ENCODE results near the gene WDR49. TPM values are rescaled to one million over a fixed set of nuclear protein-coding genes. Genes with fewer than 3 reads are reported as not detected.

Gene WDR49
- total RNA-seq (0.79 TPM), polyA plus RNA-seq (not detected)

DNA sequence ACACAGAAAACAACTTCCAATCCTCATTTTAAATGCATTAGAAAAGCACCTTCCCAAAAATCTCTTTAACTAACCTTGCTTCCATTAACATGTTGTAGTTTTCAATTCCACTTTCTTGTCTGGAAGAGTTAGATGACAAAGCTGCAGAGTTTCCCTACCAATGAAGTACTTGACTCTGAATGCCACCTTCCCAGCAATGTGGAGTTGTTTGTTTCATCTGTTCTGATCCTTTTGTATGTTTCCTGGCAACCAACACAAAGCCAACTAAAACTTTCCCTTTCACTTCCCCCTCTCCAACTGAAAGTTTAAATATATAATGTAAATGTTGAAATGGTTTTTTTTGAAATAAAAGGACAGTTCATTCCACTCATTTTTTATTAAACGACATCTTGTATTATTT is at the start of gene WDR49:
WDR49 (minus strand) TSS at position 183 of the 400 bp plus-strand sequence. CDS start 517 bp downstream, outside the sequence.
- peaks cover 0 to 2% of the 10 kb centered on the region in 2 experiments for H3K9me3 ChIP-seq (ENCODE audit: control insufficient read depth in 2 of 2, low read length in 2 of 2)
- H3K27me3 ChIP-seq (ENCODE audit: control insufficient read depth, insufficient read depth, low read length), result no peaks in the 10 kb centered on the region
- Mint-ChIP-seq H3K9me3 (peaks cover 0 to 4% (median 0%) of the 10 kb centered on the region in 7 donors), H3K27ac (no peak within 1 kb of the TSS), H3K36me3 (no peaks in the 10 kb centered on the region), H3K27me3 (peaks cover 13% of the 10 kb centered on the region), H3K4me1 (peaks cover 0 to 8% (median 5%) of the 10 kb centered on the region in 4 donors), H3K4me3 (no peak within 1 kb of the TSS)
- no peak within 1 kb of the TSS for H3K4me3 ChIP-seq (ENCODE audit: low read depth, low read length)
- H3K4me1 ChIP-seq (ENCODE audit: control insufficient read depth, insufficient read depth, low read length, poor library complexity, severe bottlenecking), result no peaks in the 10 kb centered on the region
- H3K27ac ChIP-seq (ENCODE audit: insufficient read depth, low read length, poor library complexity, severe bottlenecking), result no peak within 1 kb of the TSS
- DNase-seq (no peak), ATAC-seq (ENCODE audit: low read depth in 2 of 2) (no peak)
- H3K36me3 ChIP-seq (ENCODE audit: control insufficient read depth, insufficient read depth, low read length), result no peaks in the 10 kb centered on the region

DNA sequence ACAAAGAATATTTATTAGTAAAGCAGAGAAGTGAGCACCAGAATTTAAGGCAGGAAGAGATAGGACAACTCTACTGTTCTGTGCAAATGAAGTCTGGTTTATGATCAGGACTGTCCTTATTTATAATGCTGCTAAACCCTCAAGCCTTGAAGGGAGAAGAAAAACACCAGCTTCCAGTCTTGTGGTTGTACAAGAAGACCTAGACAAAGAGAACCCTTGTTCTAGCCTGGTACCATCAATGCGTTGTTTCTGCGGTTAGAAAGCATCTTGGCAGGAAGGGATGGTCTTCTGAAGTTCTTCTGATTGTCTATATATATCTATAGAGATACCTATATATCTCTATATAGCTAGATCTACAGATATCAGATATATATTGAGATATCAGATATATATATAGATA is 47.2 kb upstream of the WDR49 start:
- no peak for ATAC-seq (ENCODE audit: low read depth in 2 of 2)
- peak overlapping the region in 2 of 3 donors; percentile 11 to 33 for H3K27ac Mint-ChIP-seq

GRCh38 chr3:167700046-167700445 is 46.3 kb upstream of the WDR49 start:
- no peak overlapping the region for H3K27ac ChIP-seq (ENCODE audit: insufficient read depth, low read length, poor library complexity, severe bottlenecking)
- H3K4me3 ChIP-seq (ENCODE audit: low read depth, low read length), result no peak overlapping the region
- DNase-seq (no peak), ATAC-seq (ENCODE audit: low read depth in 2 of 2) (no peak)
- H3K4me1 ChIP-seq (ENCODE audit: control insufficient read depth, insufficient read depth, low read length, poor library complexity, severe bottlenecking), result no peaks in the 10 kb centered on the region
- Mint-ChIP-seq H3K9me3 (no peaks in the 10 kb centered on the region), H3K27ac (peak overlapping the region in 2 of 3 donors; percentile 11 to 14), H3K4me1 (peaks cover 10 to 38% (median 30%) of the 10 kb centered on the region in 4 donors), H3K27me3 (no peaks in the 10 kb centered on the region), H3K36me3 (peaks cover 31% of the 10 kb centered on the region), H3K4me3 (no peak overlapping the region)
- H3K9me3 ChIP-seq (ENCODE audit: control insufficient read depth in 2 of 2, low read length in 2 of 2), result no peaks in the 10 kb centered on the region
- peaks cover 48% of the 10 kb centered on the region for H3K36me3 ChIP-seq (ENCODE audit: control insufficient read depth, insufficient read depth, low read length)
- no peaks in the 10 kb centered on the region for H3K27me3 ChIP-seq (ENCODE audit: control insufficient read depth, insufficient read depth, low read length)

More for the DNA sequence above, 47.2 kb upstream of the WDR49 start:
- Mint-ChIP-seq H3K4me3 (no peak overlapping the region), H3K27me3 (no peaks in the 10 kb centered on the region), H3K36me3 (peaks cover 26% of the 10 kb centered on the region), H3K4me1 (peaks cover 12 to 42% (median 34%) of the 10 kb centered on the region in 4 donors), H3K9me3 (no peaks in the 10 kb centered on the region)
- no peak overlapping the region for H3K4me3 ChIP-seq (ENCODE audit: low read depth, low read length)
- peaks cover 39% of the 10 kb centered on the region for H3K36me3 ChIP-seq (ENCODE audit: control insufficient read depth, insufficient read depth, low read length)
- no peak overlapping the region for H3K27ac ChIP-seq (ENCODE audit: insufficient read depth, low read length, poor library complexity, severe bottlenecking)
- no peaks in the 10 kb centered on the region for H3K4me1 ChIP-seq (ENCODE audit: control insufficient read depth, insufficient read depth, low read length, poor library complexity, severe bottlenecking)
- no peaks in the 10 kb centered on the region for H3K27me3 ChIP-seq (ENCODE audit: control insufficient read depth, insufficient read depth, low read length)
- DNase-seq, result no peak
- H3K9me3 ChIP-seq (ENCODE audit: control insufficient read depth in 2 of 2, low read length in 2 of 2), result no peaks in the 10 kb centered on the region

- Mint-ChIP-seq H3K4me1 (peaks cover 21 to 56% (median 53%) of the 10 kb centered on the region in 4 donors), H3K36me3 (peaks cover 29% of the 10 kb centered on the region), H3K4me3 (no peak overlapping the region), H3K27ac (peak overlapping the region; percentile 65 to 76 (median 76)), H3K27me3 (no peaks in the 10 kb centered on the region), H3K9me3 (no peaks in the 10 kb centered on the region)
- DNase-seq (no peak), ATAC-seq (ENCODE audit: low read depth in 2 of 2) (no peak)
- Histone ChIP-seq H3K36me3 (ENCODE audit: control insufficient read depth, insufficient read depth, low read length) (peaks cover 51% of the 10 kb centered on the region), H3K27ac (ENCODE audit: insufficient read depth, low read length, poor library complexity, severe bottlenecking) (no peak overlapping the region), H3K4me3 (ENCODE audit: low read depth, low read length) (no peak overlapping the region), H3K9me3 (ENCODE audit: control insufficient read depth in 2 of 2, low read length in 2 of 2) (no peaks in the 10 kb centered on the region), H3K4me1 (ENCODE audit: control insufficient read depth, insufficient read depth, low read length, poor library complexity, severe bottlenecking) (peaks cover 13% of the 10 kb centered on the region), H3K27me3 (ENCODE audit: control insufficient read depth, insufficient read depth, low read length) (no peaks in the 10 kb centered on the region)
These were observed 40.4 kb upstream of the WDR49 start for GRCh38 chr3:167694121-167694520.

GRCh38 chr3:167691366-167691765 is 37.6 kb upstream of the WDR49 start:
- H3K4me3 Mint-ChIP-seq, result peak overlapping the region in 3 of 4 donors; percentile 1 to 14 (median 6)
- Histone ChIP-seq H3K27me3 (ENCODE audit: control insufficient read depth, insufficient read depth, low read length) (no peaks in the 10 kb centered on the region), H3K36me3 (ENCODE audit: control insufficient read depth, insufficient read depth, low read length) (peaks cover 53% of the 10 kb centered on the region), H3K4me1 (ENCODE audit: control insufficient read depth, insufficient read depth, low read length, poor library complexity, severe bottlenecking) (peaks cover 13% of the 10 kb centered on the region), H3K9me3 (ENCODE audit: control insufficient read depth in 2 of 2, low read length in 2 of 2) (no peaks in the 10 kb centered on the region), H3K4me3 (ENCODE audit: low read depth, low read length) (peak overlapping the region; percentile 5), H3K27ac (ENCODE audit: insufficient read depth, low read length, poor library complexity, severe bottlenecking) (peak overlapping the region; percentile 56)
- DNase-seq, result peak in 2 of 3 donors; percentile 42 to 88
- peaks cover 21 to 52% (median 41%) of the 10 kb centered on the region in 4 donors for H3K4me1 Mint-ChIP-seq
- H3K9me3 Mint-ChIP-seq, result no peaks in the 10 kb centered on the region
- peak; percentile 91 to 95 for ATAC-seq (ENCODE audit: low read depth in 2 of 2)
- H3K36me3 Mint-ChIP-seq, result peaks cover 20% of the 10 kb centered on the region
- peak overlapping the region in 2 of 3 donors; percentile 76 to 87 for H3K27ac Mint-ChIP-seq
- H3K27me3 Mint-ChIP-seq, result no peaks in the 10 kb centered on the region

- no peaks in the 10 kb centered on the region for H3K4me1 ChIP-seq (ENCODE audit: control insufficient read depth, insufficient read depth, low read length, poor library complexity, severe bottlenecking)
- H3K4me3 ChIP-seq (ENCODE audit: low read depth, low read length), result no peak overlapping the region
- DNase-seq (peak; percentile 35 to 72 (median 61)), ATAC-seq (ENCODE audit: low read depth in 2 of 2) (peak; percentile 67 to 73)
- H3K36me3 ChIP-seq (ENCODE audit: control insufficient read depth, insufficient read depth, low read length), result peaks cover 48% of the 10 kb centered on the region
- no peaks in the 10 kb centered on the region for H3K9me3 ChIP-seq (ENCODE audit: control insufficient read depth in 2 of 2, low read length in 2 of 2)
- no peaks in the 10 kb centered on the region for H3K27me3 ChIP-seq (ENCODE audit: control insufficient read depth, insufficient read depth, low read length)
- H3K27ac ChIP-seq (ENCODE audit: insufficient read depth, low read length, poor library complexity, severe bottlenecking), result no peak overlapping the region
- Mint-ChIP-seq H3K9me3 (peaks cover 0 to 2% (median 0%) of the 10 kb centered on the region in 7 donors), H3K4me3 (no peak overlapping the region), H3K27me3 (no peaks in the 10 kb centered on the region), H3K27ac (peak overlapping the region in 1 of 3 donors; percentile 80), H3K4me1 (peaks cover 3 to 18% (median 5%) of the 10 kb centered on the region in 4 donors), H3K36me3 (peaks cover 4% of the 10 kb centered on the region)
These were observed 30.7 kb upstream of the WDR49 start for GRCh38 chr3:167684388-167684993.

DNA sequence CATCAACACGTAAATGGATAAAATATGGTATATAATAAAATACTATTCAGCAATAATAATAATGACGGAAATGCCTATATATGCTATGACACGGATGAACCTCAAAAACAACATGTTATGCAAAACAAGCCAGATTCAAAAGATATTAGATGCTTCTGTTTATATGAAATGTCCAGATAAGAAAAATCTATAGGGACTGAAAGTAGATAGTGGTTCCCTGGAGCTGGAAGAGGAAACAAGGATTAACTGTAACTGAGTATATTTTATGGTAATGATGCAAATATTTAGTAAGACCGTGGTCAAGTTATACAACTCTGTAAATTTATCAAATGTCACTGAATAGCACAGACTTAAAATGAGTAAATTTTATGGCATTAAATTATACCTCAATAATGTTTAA is 25.8 kb upstream of the WDR49 start:
- Histone ChIP-seq H3K27me3 (ENCODE audit: control insufficient read depth, insufficient read depth, low read length) (no peaks in the 10 kb centered on the region), H3K36me3 (ENCODE audit: control insufficient read depth, insufficient read depth, low read length) (peaks cover 63% of the 10 kb centered on the region), H3K4me3 (ENCODE audit: low read depth, low read length) (no peak overlapping the region), H3K27ac (ENCODE audit: insufficient read depth, low read length, poor library complexity, severe bottlenecking) (no peak overlapping the region), H3K9me3 (ENCODE audit: control insufficient read depth in 2 of 2, low read length in 2 of 2) (peaks cover 10 to 15% of the 10 kb centered on the region in 2 experiments), H3K4me1 (ENCODE audit: control insufficient read depth, insufficient read depth, low read length, poor library complexity, severe bottlenecking) (no peaks in the 10 kb centered on the region)
- Mint-ChIP-seq H3K27me3 (no peaks in the 10 kb centered on the region), H3K27ac (no peak overlapping the region), H3K36me3 (peaks cover 35% of the 10 kb centered on the region), H3K9me3 (peaks cover 0 to 19% (median 6%) of the 10 kb centered on the region in 7 donors), H3K4me3 (no peak overlapping the region), H3K4me1 (peaks cover 0 to 12% (median 4%) of the 10 kb centered on the region in 4 donors)
- ATAC-seq (ENCODE audit: low read depth in 2 of 2), result no peak
- no peak for DNase-seq

- H3K9me3 Mint-ChIP-seq, result peaks cover 0 to 19% (median 6%) of the 10 kb centered on the region in 7 donors
- Histone ChIP-seq H3K4me1 (ENCODE audit: control insufficient read depth, insufficient read depth, low read length, poor library complexity, severe bottlenecking) (no peaks in the 10 kb centered on the region), H3K27ac (ENCODE audit: insufficient read depth, low read length, poor library complexity, severe bottlenecking) (no peak overlapping the region), H3K4me3 (ENCODE audit: low read depth, low read length) (no peak overlapping the region), H3K36me3 (ENCODE audit: control insufficient read depth, insufficient read depth, low read length) (peaks cover 54% of the 10 kb centered on the region), H3K27me3 (ENCODE audit: control insufficient read depth, insufficient read depth, low read length) (no peaks in the 10 kb centered on the region), H3K9me3 (ENCODE audit: control insufficient read depth in 2 of 2, low read length in 2 of 2) (peaks cover 10 to 15% of the 10 kb centered on the region in 2 experiments)
- peaks cover 52% of the 10 kb centered on the region for H3K36me3 Mint-ChIP-seq
- peaks cover 0 to 5% (median 2%) of the 10 kb centered on the region in 4 donors for H3K4me1 Mint-ChIP-seq
- ATAC-seq (ENCODE audit: low read depth in 2 of 2), result no peak
- H3K4me3 Mint-ChIP-seq, result no peak overlapping the region
- no peaks in the 10 kb centered on the region for H3K27me3 Mint-ChIP-seq
- no peak overlapping the region for H3K27ac Mint-ChIP-seq
- DNase-seq, result no peak
These were observed 22.1 kb upstream of the WDR49 start for GRCh38 chr3:167675848-167676247.
